HepG2 (cell line): Measurements from ENCODE around the gene STIM1. TPM values are rescaled to one million over a fixed set of nuclear protein-coding genes. Genes with fewer than 3 reads are reported as not detected.
A peak's percentile ranks its signal among the peaks of the same experiment; 100 is the strongest.

Experiments used
- CREB3 ChIP-seq: sonication (generic); formaldehyde crosslinking; IDR thresholded peaks from 2 replicates; pipeline ENCODE4 v1.5.0; 2020; ENCODE audit warnings: missing genetic modification reagents
- MYC ChIP-seq: sonication (generic); formaldehyde crosslinking; IDR thresholded peaks from 2 replicates; pipeline ENCODE4 v1.9.0; 2021; ENCODE audit warnings: missing genetic modification reagents, borderline replicate concordance
- NFE2L2 ChIP-seq: fragments of 150-350 bp; IDR thresholded peaks from 2 replicates; pipeline ENCODE4 v1.6.1; 2014; ENCODE audit warnings: low read length
- SALL1 ChIP-seq: sonication (generic); formaldehyde crosslinking; IDR thresholded peaks from 2 replicates; pipeline ENCODE4 v1.8.0; 2022; ENCODE audit warnings: mild to moderate bottlenecking, missing genetic modification reagents
- TRAFD1 ChIP-seq: sonication (generic); formaldehyde crosslinking; IDR thresholded peaks from 2 replicates; pipeline ENCODE4 v1.5.1; 2020; ENCODE audit warnings: missing genetic modification reagents, mild to moderate bottlenecking, borderline replicate concordance
- ZFP36 ChIP-seq: fragments of 150-350 bp; IDR thresholded peaks from 2 replicates; pipeline ENCODE4 v1.6.1; 2018; ENCODE audit warnings: borderline replicate concordance, low read length, low read depth; ENCODE audit not compliant: partially characterized antibody
- ZMYM3 ChIP-seq: sonication (generic); formaldehyde crosslinking; IDR thresholded peaks from 2 replicates; pipeline ENCODE4 v1.5.1; 2020; ENCODE audit warnings: mild to moderate bottlenecking, missing genetic modification reagents
- ZNF687 ChIP-seq: sonication (generic); formaldehyde crosslinking; IDR thresholded peaks from 2 replicates; pipeline ENCODE4 v1.5.1; 2020; ENCODE audit warnings: mild to moderate bottlenecking, missing genetic modification reagents, moderate library complexity
- ZNF710 ChIP-seq: sonication (generic); formaldehyde crosslinking; IDR thresholded peaks from 2 replicates; pipeline ENCODE4 v1.5.0; 2020; ENCODE audit warnings: mild to moderate bottlenecking, missing genetic modification reagents, borderline replicate concordance
- ZNF780A ChIP-seq: sonication (generic); formaldehyde crosslinking; IDR thresholded peaks from 2 replicates; pipeline ENCODE4 v1.8.0; 2022; ENCODE audit warnings: mild to moderate bottlenecking, missing genetic modification reagents, moderate library complexity
- polyA plus RNA-seq, 8 experiments: library from polyadenylated mRNA; depleted of rRNA in 3 of 8; stranded (reverse) in 7 of 8; unstranded in 1 of 8; fragments of >200 nt; fragmentation: Illumina TruSeq in 4 of 8; extraction: Trizol in 4 of 8; gene quantifications; 2 replicates each; pipeline versions ENCODE4 v1.2.1 to v1.2.3, GENCODE V29; 2011 to 2016; ENCODE audit warnings: low read depth in 4 of 8, missing spikeins in 1 of 8, mixed read lengths in 1 of 8; ENCODE audit not compliant: insufficient read depth in 1 of 8
- total RNA-seq, 5 experiments: library from RNA; depleted of rRNA; stranded (reverse); fragments of >200 nt; fragmentation: Illumina TruSeq; extraction: Trizol; gene quantifications; 2 replicates each; pipeline ENCODE4 v1.2.3, GENCODE V29; 2016; ENCODE audit warnings: low read depth in 1 of 5

The STIM1 gene
- total and polyA plus RNA-seq, 2 of the 13 experiments (the other 11 are each of a cell fraction or from before 2014, with no cell fraction given), result 19.2 to 28.5 TPM

- TF ChIP-seq SALL1 (CRISPR knock-in tag) (peak; percentile 12; the same call in 1 of the 2 replicates), ZNF710 (0 out of 2 replicates have a peak, but pooled peaks have one; percentile 23), ZMYM3 (CRISPR knock-in tag) (peak; percentile 48; the same call in 1 of the 2 replicates), MYC (CRISPR knock-in tag) (0 out of 2 replicates have a peak, but pooled peaks have one; percentile 15), ZNF687 (CRISPR knock-in tag) (peak; percentile 29; the same call in 1 of the 2 replicates), CREB3 (CRISPR knock-in tag) (no peak), ZFP36 (peak; percentile 67), TRAFD1 (CRISPR knock-in tag) (no peak), NFE2L2 (no peak), ZNF780A (CRISPR knock-in tag) (peak; percentile 100)
Measured at GRCh38 chr11:3867209-3868091, 12.0 kb downstream of the STIM1 start (continued).
